GM10248 (cell line): Measurements from ENCODE around the gene DNMBP.

Experiments
- CTCF ChIA-PET: fragments of 300-600 bp; sonication (Branson Sonifier 250); formaldehyde crosslinking; extraction: SDS; loops from one replicate; lab custom pipeline; 2021; ENCODE audit warnings: antibody characterized with exemption; lab: Yijun Ruan, JAX
- POLR2A ChIA-PET: fragments of 350-650 bp; sonication (Branson Sonifier 250); formaldehyde crosslinking; extraction: SDS; loops from one replicate; lab custom pipeline; 2020; ENCODE audit warnings: antibody characterized with exemption; lab: Yijun Ruan, JAX
- DNase-seq: peaks from one replicate; pipeline ENCODE4 v3.0.0; 2012; ENCODE audit errors: extremely low spot score
- TF ChIP-seq, protein P1 (sequence below): IDR thresholded peaks from 2 replicates; pipeline ENCODE4 v1.5.1; 2012; ENCODE audit warnings: mild to moderate bottlenecking, low read depth; ENCODE audit errors: extremely low read depth, missing control alignments, control extremely low read depth

DNMBP gene

GRCh38 chr10:99852481-99853213 is 157.1 kb downstream of the DNMBP start:
- POLR2A ChIA-PET = no interaction called here
- CTCF ChIA-PET = interaction anchor here (2.8 kb wide), 1 partner anchor 193 kb away, joined by 15 read pairs; no protein-coding TSS in a partner anchor
- DNase-seq = no peak
- TF ChIP-seq, protein P1, sequence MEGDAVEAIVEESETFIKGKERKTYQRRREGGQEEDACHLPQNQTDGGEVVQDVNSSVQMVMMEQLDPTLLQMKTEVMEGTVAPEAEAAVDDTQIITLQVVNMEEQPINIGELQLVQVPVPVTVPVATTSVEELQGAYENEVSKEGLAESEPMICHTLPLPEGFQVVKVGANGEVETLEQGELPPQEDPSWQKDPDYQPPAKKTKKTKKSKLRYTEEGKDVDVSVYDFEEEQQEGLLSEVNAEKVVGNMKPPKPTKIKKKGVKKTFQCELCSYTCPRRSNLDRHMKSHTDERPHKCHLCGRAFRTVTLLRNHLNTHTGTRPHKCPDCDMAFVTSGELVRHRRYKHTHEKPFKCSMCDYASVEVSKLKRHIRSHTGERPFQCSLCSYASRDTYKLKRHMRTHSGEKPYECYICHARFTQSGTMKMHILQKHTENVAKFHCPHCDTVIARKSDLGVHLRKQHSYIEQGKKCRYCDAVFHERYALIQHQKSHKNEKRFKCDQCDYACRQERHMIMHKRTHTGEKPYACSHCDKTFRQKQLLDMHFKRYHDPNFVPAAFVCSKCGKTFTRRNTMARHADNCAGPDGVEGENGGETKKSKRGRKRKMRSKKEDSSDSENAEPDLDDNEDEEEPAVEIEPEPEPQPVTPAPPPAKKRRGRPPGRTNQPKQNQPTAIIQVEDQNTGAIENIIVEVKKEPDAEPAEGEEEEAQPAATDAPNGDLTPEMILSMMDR = no peak

DNA sequence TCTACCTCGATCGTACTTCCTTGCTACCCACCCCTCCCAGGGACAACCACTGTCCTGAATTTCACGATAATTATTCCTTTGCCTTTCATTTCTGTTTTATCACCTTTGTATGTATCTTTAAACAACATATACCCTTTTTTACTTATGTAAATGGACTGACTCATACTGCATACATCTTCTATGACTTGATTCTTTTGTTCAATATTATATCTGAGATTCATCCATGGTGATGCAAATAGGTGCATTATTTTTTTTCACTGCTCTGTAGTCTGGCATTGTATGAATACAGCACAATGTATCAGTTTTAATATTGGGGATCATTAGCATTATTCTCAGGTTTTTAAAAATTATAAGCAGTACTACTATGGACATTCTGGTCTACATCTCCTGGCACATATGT is 157.9 kb downstream of the DNMBP start:
- no peak for DNase-seq
- CTCF ChIA-PET = interaction anchor here (2.8 kb wide), 1 partner anchor 194 kb away, joined by 15 read pairs; no protein-coding TSS in a partner anchor
- POLR2A ChIA-PET = no interaction called here
- TF ChIP-seq, protein P1 = no peak

- ChIA-PET POLR2A (no interaction called here), CTCF (interaction anchor here (1.1 to 8.4 kb wide), 2 partner anchors 198 to 341 kb away, joined by 3 to 231 read pairs; no protein-coding TSS in a partner anchor)
- no peak for DNase-seq
- TF ChIP-seq, protein P1 = no peak
Observed at GRCh38 chr10:99850767-99851340, 158.9 kb downstream of the DNMBP start.

DNA sequence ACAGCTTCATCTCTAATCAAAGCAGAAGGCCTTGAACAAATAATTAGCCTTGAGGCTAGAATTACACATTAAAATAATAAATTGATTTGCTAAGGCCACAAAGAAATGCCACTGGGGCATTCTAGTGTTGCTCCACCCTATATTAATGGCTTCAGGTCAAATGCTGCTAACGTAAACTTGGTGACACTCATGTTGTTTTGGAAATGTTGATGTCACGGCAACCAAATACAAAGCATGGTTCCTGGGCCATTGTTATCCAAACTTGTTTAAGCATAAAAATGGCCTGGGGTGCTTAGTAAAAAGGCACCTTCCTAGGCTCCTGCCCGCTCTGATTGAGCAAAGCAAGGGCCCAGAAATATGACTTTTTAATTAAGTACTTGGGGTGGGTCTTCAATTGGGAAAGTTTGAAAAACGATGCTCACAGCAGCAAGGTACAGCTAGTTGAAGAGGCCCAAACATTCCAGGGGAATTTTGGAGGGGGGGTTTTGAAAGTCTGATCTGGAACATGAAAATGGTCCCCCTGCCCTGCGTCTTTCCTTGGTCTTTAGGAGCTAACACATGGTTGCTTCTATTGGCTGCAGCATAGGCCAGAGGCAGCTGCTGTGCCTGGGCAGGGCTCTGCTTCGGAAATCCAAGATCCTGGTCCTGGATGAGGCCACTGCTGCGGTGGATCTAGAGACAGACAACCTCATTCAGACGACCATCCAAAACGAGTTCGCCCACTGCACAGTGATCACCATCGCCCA is 159.6 kb downstream of the DNMBP start:
- TF ChIP-seq, protein P1 = no peak
- no peak for DNase-seq
- POLR2A ChIA-PET = no interaction called here
- CTCF ChIA-PET = interaction anchor here (1.1 to 8.4 kb wide), 3 partner anchors 9 to 341 kb away, joined by 3 to 231 read pairs (median 6); no protein-coding TSS in a partner anchor

DNA sequence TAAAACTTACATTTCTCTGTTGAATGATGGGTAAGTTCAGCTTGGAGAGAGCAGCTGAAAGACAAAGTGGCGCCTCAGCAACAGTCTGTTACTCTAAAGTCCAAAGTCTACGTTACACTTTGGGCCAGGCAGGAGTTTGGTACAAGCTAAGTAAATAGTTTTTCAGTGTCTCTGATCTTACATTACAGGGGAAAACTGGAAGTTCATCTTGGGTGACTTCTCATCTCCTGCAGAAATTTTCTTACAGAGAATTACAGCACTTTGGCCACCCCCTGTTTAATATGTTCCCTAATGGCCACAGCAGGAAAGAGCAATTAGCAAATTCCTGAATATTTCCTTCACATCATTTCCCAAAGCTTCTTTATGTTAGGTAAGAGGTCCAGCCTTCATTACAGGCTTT is 160.2 kb downstream of the DNMBP start:
- CTCF ChIA-PET = interaction anchor here (1.7 to 8.4 kb wide), 2 partner anchors 10 to 199 kb away, joined by 6 to 231 read pairs; no protein-coding TSS in a partner anchor
- POLR2A ChIA-PET = no interaction called here
- TF ChIP-seq, protein P1 = no peak

DNA sequence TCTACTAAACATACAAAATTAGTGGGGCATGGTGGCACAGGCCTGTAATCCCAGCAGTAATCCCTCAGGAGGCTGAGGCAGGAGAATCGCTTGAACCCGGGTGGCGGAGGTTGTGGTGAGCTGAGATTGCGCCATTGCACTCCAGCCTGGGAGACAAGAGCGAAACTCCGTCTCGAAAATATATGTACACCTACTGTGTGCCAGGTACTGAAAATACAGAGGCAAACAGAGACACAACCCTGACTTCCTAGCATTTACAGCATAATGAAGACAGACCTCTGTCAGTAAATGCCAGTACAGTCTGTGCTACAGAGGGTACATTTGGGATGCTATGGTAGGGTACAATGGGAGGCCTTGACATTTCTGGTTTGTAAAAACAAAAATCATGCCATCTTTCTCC is 160.7 kb downstream of the DNMBP start:
- ChIA-PET CTCF (interaction anchor here (1.4 to 8.4 kb wide), 3 partner anchors 10 to 200 kb away, joined by 3 to 231 read pairs (median 6); no protein-coding TSS in a partner anchor), POLR2A (no interaction called here)
- TF ChIP-seq, protein P1 = no peak
- no peak for DNase-seq

More for the DNA sequence above, 160.2 kb downstream of the DNMBP start:
- DNase-seq = no peak
